GM12891 (cell line): ENCODE data around the gene MTMR3.

Source experiments
- POLR2A ChIP-seq: IDR thresholded peaks from 2 replicates; pipeline ENCODE4 v1.6.1; 2011; ENCODE audit warnings: low read depth, low read length, control low read depth
- POLR2AphosphoS5 ChIP-seq: IDR thresholded peaks from 2 replicates; pipeline ENCODE4 v1.6.1; 2011; ENCODE audit warnings: low read depth, low read length, control low read depth
- SPI1 ChIP-seq: IDR thresholded peaks from 2 replicates; pipeline ENCODE4 v1.6.1; 2011; ENCODE audit warnings: low read depth, low read length, control low read depth
- TAF1 ChIP-seq: IDR thresholded peaks from 2 replicates; pipeline ENCODE4 v1.6.1; 2011; ENCODE audit warnings: low read depth, low read length, control low read depth

GRCh38 chr22:29971607-29972006 is 88.6 kb downstream of the MTMR3 start:
- TF ChIP-seq POLR2AphosphoS5 = no peak
- TF ChIP-seq POLR2A = no peak
- TF ChIP-seq TAF1 = no peak
- no peak for TF ChIP-seq SPI1
